Dendritic cell treated with granulocyte-macrophage colony-stimulating factor and Interleukin-4, amounts not matched to agents 40 ng/mL and 50 ng/mL, for 4 days (primary cell): Measurements from ENCODE around the gene GATC.

Experiments used
- H3K27ac Mint-ChIP-seq: one replicate; pipeline ENCODE4 v1.8.0; 2022; ENCODE audit warnings: mild to moderate bottlenecking, mixed read lengths
- H3K27me3 Mint-ChIP-seq: one replicate; pipeline ENCODE4 v1.8.0; 2022; ENCODE audit warnings: mild to moderate bottlenecking, mixed read lengths
- H3K36me3 Mint-ChIP-seq: one replicate; pipeline ENCODE4 v1.8.0; 2022; ENCODE audit warnings: low read depth, mixed read lengths
- H3K4me1 Mint-ChIP-seq: one replicate; pipeline ENCODE4 v1.8.0; 2022; ENCODE audit warnings: low read depth, mixed read lengths
- H3K4me3 Mint-ChIP-seq: one replicate; pipeline ENCODE4 v1.8.0; 2022; ENCODE audit warnings: mild to moderate bottlenecking, moderate library complexity, mixed read lengths
- H3K9me3 Mint-ChIP-seq: one replicate; pipeline ENCODE4 v1.8.0; 2022; ENCODE audit warnings: mixed read lengths
- intact Hi-C: fragments of 100-400 bp; cut with micrococcal nuclease; formaldehyde crosslinking; loops from one replicate; pipeline ENCODE4 v1.15.0; 2022

The GATC gene

GRCh38 chr12:120445911-120446843 is at the start of gene GATC, which contains the start of gene TRIAP1:
TSS of gene GATC (plus strand) at chr12:120446444. CDS start at chr12:120446481, 37 bp downstream.
TSS of gene TRIAP1 (minus strand) at chr12:120446384. CDS start at chr12:120446372, 12 bp downstream.
- no peaks in the 10 kb centered on the region for H3K9me3 Mint-ChIP-seq
- H3K27ac Mint-ChIP-seq, result peak within 1 kb of the TSS; percentile 99
- peak within 1 kb of the TSS; percentile 87 for H3K4me3 Mint-ChIP-seq
- intact Hi-C loops, result no loop called here
- H3K27me3 Mint-ChIP-seq, result no peaks in the 10 kb centered on the region
- peaks cover 32% of the 10 kb centered on the region for H3K4me1 Mint-ChIP-seq
- peaks cover 71% of the 10 kb centered on the region for H3K36me3 Mint-ChIP-seq

GRCh38 chr12:120397824-120398540 is 48.3 kb upstream of the GATC start:
- no peaks in the 10 kb centered on the region for H3K9me3 Mint-ChIP-seq
- no peaks in the 10 kb centered on the region for H3K36me3 Mint-ChIP-seq
- no peaks in the 10 kb centered on the region for H3K4me1 Mint-ChIP-seq
- no peak overlapping the region for H3K27ac Mint-ChIP-seq
- intact Hi-C loops, result no loop called here
- H3K4me3 Mint-ChIP-seq, result no peak overlapping the region
- H3K27me3 Mint-ChIP-seq, result peaks cover 54% of the 10 kb centered on the region

GRCh38 chr12:120399531-120399930 is 46.7 kb upstream of the GATC start:
- Mint-ChIP-seq H3K4me1 (no peaks in the 10 kb centered on the region), H3K9me3 (no peaks in the 10 kb centered on the region), H3K27me3 (peaks cover 42% of the 10 kb centered on the region), H3K36me3 (no peaks in the 10 kb centered on the region), H3K27ac (no peak overlapping the region), H3K4me3 (no peak overlapping the region)
- intact Hi-C loops, result no loop called here

GRCh38 chr12:120402217-120402616 is 44.0 kb upstream of the GATC start:
- Mint-ChIP-seq H3K36me3 (no peaks in the 10 kb centered on the region), H3K9me3 (no peaks in the 10 kb centered on the region), H3K27me3 (peaks cover 21% of the 10 kb centered on the region), H3K4me3 (no peak overlapping the region), H3K4me1 (no peaks in the 10 kb centered on the region), H3K27ac (no peak overlapping the region)
- intact Hi-C loops, result no loop called here

- intact Hi-C loops, result no loop called here
- H3K27ac Mint-ChIP-seq, result no peak overlapping the region
- no peaks in the 10 kb centered on the region for H3K36me3 Mint-ChIP-seq
- no peaks in the 10 kb centered on the region for H3K9me3 Mint-ChIP-seq
- peaks cover 13% of the 10 kb centered on the region for H3K27me3 Mint-ChIP-seq
- H3K4me3 Mint-ChIP-seq, result no peak overlapping the region
- no peaks in the 10 kb centered on the region for H3K4me1 Mint-ChIP-seq
Measured at GRCh38 chr12:120403869-120404268, 42.4 kb upstream of the GATC start.

GRCh38 chr12:120404271-120404670 is 42.0 kb upstream of the GATC start:
- Mint-ChIP-seq H3K4me3 (no peak overlapping the region), H3K9me3 (no peaks in the 10 kb centered on the region), H3K27ac (no peak overlapping the region), H3K36me3 (no peaks in the 10 kb centered on the region), H3K4me1 (no peaks in the 10 kb centered on the region), H3K27me3 (peaks cover 13% of the 10 kb centered on the region)
- intact Hi-C loops, result no loop called here

GRCh38 chr12:120406069-120406468 is 40.2 kb upstream of the GATC start:
- Mint-ChIP-seq H3K36me3 (no peaks in the 10 kb centered on the region), H3K4me1 (no peaks in the 10 kb centered on the region), H3K27me3 (peaks cover 7% of the 10 kb centered on the region), H3K9me3 (no peaks in the 10 kb centered on the region), H3K27ac (no peak overlapping the region), H3K4me3 (no peak overlapping the region)
- intact Hi-C loops, result no loop called here

- intact Hi-C loops, result no loop called here
- H3K4me1 Mint-ChIP-seq, result no peaks in the 10 kb centered on the region
- H3K9me3 Mint-ChIP-seq, result no peaks in the 10 kb centered on the region
- no peak overlapping the region for H3K27ac Mint-ChIP-seq
- no peaks in the 10 kb centered on the region for H3K36me3 Mint-ChIP-seq
- no peak overlapping the region for H3K4me3 Mint-ChIP-seq
- H3K27me3 Mint-ChIP-seq, result peaks cover 7% of the 10 kb centered on the region
Measured at GRCh38 chr12:120406553-120406952, 39.7 kb upstream of the GATC start.

GRCh38 chr12:120408771-120409170 is 37.5 kb upstream of the GATC start:
- Mint-ChIP-seq H3K36me3 (no peaks in the 10 kb centered on the region), H3K4me3 (no peak overlapping the region), H3K9me3 (no peaks in the 10 kb centered on the region), H3K27ac (no peak overlapping the region), H3K27me3 (peaks cover 6% of the 10 kb centered on the region), H3K4me1 (no peaks in the 10 kb centered on the region)
- intact Hi-C loops, result no loop called here

GRCh38 chr12:120412421-120412820 is 33.8 kb upstream of the GATC start:
- no peak overlapping the region for H3K27ac Mint-ChIP-seq
- H3K36me3 Mint-ChIP-seq, result no peaks in the 10 kb centered on the region
- H3K4me1 Mint-ChIP-seq, result no peaks in the 10 kb centered on the region
- H3K4me3 Mint-ChIP-seq, result no peak overlapping the region
- H3K27me3 Mint-ChIP-seq, result peaks cover 4% of the 10 kb centered on the region
- intact Hi-C loops, result no loop called here
- no peaks in the 10 kb centered on the region for H3K9me3 Mint-ChIP-seq

- Mint-ChIP-seq H3K4me1 (no peaks in the 10 kb centered on the region), H3K36me3 (no peaks in the 10 kb centered on the region), H3K9me3 (no peaks in the 10 kb centered on the region), H3K27ac (no peak overlapping the region), H3K27me3 (peaks cover 7% of the 10 kb centered on the region), H3K4me3 (no peak overlapping the region)
- intact Hi-C loops, result no loop called here
Measured at GRCh38 chr12:120413901-120414695, 32.1 kb upstream of the GATC start.

- no peaks in the 10 kb centered on the region for H3K9me3 Mint-ChIP-seq
- intact Hi-C loops, result no loop called here
- no peaks in the 10 kb centered on the region for H3K4me1 Mint-ChIP-seq
- no peak overlapping the region for H3K4me3 Mint-ChIP-seq
- peaks cover 10% of the 10 kb centered on the region for H3K27me3 Mint-ChIP-seq
- no peaks in the 10 kb centered on the region for H3K36me3 Mint-ChIP-seq
- no peak overlapping the region for H3K27ac Mint-ChIP-seq
Measured at GRCh38 chr12:120416490-120417216, 29.6 kb upstream of the GATC start.

- peaks cover 11% of the 10 kb centered on the region for H3K27me3 Mint-ChIP-seq
- no peak overlapping the region for H3K4me3 Mint-ChIP-seq
- H3K27ac Mint-ChIP-seq, result no peak overlapping the region
- intact Hi-C loops, result no loop called here
- no peaks in the 10 kb centered on the region for H3K9me3 Mint-ChIP-seq
- peaks cover 1% of the 10 kb centered on the region for H3K4me1 Mint-ChIP-seq
- H3K36me3 Mint-ChIP-seq, result no peaks in the 10 kb centered on the region
Measured at GRCh38 chr12:120417917-120418580, 28.2 kb upstream of the GATC start.
